Stimulated activated effector memory CD8-positive, alpha-beta T cell treated with anti-CD3 and anti-CD28 coated beads, Interleukin-12 subunit alpha, Interleukin-12 subunit beta, amount 100 ng/mL, for 72 hours (primary cell): ENCODE results near the gene CDH15.

Source experiments
- ATAC-seq: fragments of 150-1000 bp; cut with Tn5 transposase; 2 replicates; pipeline ENCODE4 v1.10.0; 2021
- DNase-seq, 2 donors: peaks; one replicate each; pipeline ENCODE4 v3.0.0; 2021 to 2022; ENCODE audit warnings: low spot score in 2 of 2
- H3K27ac Mint-ChIP-seq: one replicate; pipeline ENCODE4 v1.8.0; 2022; ENCODE audit warnings: mild to moderate bottlenecking, mixed read lengths
- H3K36me3 Mint-ChIP-seq: one replicate; pipeline ENCODE4 v1.8.0; 2022; ENCODE audit warnings: mild to moderate bottlenecking, mixed read lengths
- H3K4me1 Mint-ChIP-seq: one replicate; pipeline ENCODE4 v1.8.0; 2022; ENCODE audit warnings: mixed read lengths
- H3K4me3 Mint-ChIP-seq: one replicate; pipeline ENCODE4 v1.8.0; 2022; ENCODE audit warnings: mild to moderate bottlenecking, mixed read lengths
- H3K9me3 Mint-ChIP-seq: one replicate; pipeline ENCODE4 v1.8.0; 2022; ENCODE audit warnings: mixed read lengths

The CDH15 gene

DNA sequence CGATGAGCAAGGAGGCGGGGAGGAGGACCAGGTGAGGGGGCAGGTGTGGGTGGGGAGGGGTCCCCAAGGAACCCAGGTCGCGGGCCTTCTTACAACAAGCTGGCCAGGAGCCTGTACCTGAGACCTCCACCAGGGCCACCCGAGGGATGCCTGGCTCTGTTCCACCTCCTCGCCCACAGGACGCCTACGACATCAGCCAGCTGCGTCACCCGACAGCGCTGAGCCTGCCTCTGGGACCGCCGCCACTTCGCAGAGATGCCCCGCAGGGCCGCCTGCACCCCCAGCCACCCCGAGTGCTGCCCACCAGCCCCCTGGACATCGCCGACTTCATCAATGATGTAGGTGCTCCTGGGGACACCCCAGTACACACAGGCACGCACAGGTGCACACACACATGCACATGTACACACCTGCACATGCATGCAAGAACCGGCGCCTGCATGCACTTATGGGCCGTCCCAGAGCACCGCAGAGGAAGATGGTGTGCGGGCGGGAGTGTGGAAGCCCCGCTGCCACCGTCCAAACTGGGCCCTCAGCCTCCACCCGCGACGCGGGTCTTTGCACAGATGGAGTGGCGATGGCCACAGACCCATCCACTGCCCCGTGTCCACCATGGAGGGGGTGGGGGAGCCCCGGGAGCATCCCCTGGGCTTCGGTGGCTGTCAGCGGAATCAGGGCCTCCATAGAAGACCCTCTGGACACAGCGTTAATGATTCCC lies 22.2 kb downstream of the CDH15 start:
- DNase-seq (no peak), ATAC-seq (no peak)
- H3K27ac Mint-ChIP-seq: no peak overlapping the region
- no peak overlapping the region for H3K4me3 Mint-ChIP-seq
- H3K36me3 Mint-ChIP-seq: no peaks in the 10 kb centered on the region
- no peaks in the 10 kb centered on the region for H3K9me3 Mint-ChIP-seq
- H3K4me1 Mint-ChIP-seq: no peaks in the 10 kb centered on the region

DNA sequence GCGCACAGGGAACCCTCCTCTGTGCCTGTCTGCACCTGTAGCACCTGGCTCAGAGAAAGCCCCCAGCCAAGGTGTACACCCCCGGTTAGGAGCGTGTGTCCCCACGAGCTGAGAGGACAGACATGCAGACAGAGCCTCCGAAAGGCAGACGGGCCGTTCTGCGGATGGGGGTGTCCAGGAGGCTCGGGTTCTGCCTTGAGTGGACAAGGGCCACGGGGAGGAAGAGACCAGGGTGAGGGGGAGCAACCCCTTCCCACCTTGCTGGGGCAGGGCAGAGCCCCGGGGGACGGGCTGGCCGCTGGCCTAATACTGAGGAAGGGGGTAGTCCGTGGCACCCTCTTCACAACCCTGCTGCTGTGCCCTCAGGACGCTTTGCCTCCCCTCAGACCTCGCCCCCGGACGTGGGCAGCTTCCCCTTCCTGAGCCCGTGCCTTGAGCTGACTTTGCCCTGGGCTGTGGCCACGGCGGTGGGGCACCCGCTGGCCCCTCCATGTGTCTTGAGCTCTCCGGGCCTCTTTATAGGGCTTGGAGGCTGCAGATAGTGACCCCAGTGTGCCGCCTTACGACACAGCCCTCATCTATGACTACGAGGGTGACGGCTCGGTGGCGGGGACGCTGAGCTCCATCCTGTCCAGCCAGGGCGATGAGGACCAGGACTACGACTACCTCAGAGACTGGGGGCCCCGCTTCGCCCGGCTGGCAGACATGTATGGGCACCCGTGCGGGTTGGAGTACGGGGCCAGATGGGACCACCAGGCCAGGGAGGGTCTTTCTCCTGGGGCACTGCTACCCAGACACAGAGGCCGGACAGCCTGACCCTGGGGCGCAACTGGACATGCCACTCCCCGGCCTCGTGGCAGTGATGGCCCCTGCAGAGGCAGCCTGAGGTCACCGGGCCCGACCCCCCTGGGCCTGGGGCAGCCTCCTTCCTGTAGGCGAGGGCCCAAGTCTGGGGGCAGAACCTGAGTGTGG lies 23.1 kb downstream of the CDH15 start:
- Mint-ChIP-seq H3K36me3 (no peaks in the 10 kb centered on the region), H3K4me1 (no peaks in the 10 kb centered on the region), H3K9me3 (no peaks in the 10 kb centered on the region), H3K27ac (no peak overlapping the region), H3K4me3 (no peak overlapping the region)
- DNase-seq (peak in 1 of 2 donors; percentile 49), ATAC-seq (no peak)

DNA sequence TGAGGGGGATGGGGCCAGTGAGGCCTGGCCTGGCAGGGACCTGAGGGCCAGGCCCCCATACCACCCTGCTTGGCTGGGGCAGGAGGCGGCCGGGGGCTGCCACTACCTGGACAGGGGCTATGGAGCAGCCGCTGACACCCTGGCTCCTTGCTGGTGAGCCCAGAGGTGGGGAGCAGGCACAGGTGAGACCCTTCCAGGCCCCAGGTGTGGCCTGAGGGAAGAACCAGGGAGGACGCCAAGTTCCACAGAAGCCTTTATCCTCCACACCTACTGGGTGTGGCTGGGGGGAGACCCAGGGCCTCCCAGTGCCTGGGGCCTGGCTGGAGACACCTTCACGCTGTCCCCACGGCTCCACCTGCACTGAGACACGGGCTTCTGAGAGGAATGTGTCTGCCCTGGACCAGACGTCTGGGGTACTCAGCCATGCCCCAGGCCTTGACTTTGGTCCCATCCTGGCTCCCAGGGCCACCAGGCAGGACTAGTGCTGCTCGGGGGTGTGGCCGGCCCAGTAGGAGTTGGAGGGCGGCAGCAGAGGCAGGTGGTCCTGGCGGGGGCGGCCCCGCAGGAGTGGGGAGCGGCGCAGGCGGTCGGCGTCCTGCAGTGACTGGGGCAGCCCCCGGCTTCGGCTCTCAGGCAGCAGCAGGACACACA lies 24.1 kb downstream of the CDH15 start:
- ATAC-seq (no peak), DNase-seq (peak in 1 of 2 donors; percentile 49)
- Mint-ChIP-seq H3K27ac (no peak overlapping the region), H3K9me3 (no peaks in the 10 kb centered on the region), H3K4me1 (no peaks in the 10 kb centered on the region), H3K4me3 (no peak overlapping the region), H3K36me3 (no peaks in the 10 kb centered on the region)

DNA sequence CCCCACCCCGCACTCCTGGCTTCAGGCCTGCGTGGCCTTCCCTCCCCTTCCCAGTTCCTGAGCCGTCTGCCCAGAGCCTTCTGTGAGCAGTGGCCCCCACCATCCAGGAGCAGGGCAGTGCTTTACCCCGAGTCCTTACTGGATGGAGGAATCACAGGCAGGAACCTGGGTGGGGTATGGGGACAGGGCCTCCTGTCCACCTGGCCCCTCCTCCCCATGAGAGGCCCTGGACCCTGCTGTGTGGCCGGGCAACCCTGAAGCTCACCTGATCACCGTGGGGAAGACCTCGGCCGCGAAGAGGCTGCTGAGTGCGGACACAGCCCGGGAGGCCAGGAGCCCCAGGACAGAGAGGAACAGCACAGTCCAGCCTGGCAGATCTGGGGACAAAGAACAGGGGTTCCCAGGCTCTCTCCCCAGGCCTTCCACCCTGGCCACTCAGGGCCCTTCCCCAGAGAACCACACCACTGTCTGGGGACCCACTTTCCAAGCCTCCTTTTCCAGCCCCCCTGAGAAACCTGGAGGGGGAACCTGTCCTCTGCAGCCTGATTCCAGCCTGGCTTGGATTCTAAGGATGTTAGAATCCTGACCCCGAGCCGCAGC lies 25.6 kb downstream of the CDH15 start:
- DNase-seq (no peak), ATAC-seq (no peak)
- Mint-ChIP-seq H3K36me3 (no peaks in the 10 kb centered on the region), H3K9me3 (no peaks in the 10 kb centered on the region), H3K4me3 (no peak overlapping the region), H3K4me1 (no peaks in the 10 kb centered on the region), H3K27ac (no peak overlapping the region)

DNA sequence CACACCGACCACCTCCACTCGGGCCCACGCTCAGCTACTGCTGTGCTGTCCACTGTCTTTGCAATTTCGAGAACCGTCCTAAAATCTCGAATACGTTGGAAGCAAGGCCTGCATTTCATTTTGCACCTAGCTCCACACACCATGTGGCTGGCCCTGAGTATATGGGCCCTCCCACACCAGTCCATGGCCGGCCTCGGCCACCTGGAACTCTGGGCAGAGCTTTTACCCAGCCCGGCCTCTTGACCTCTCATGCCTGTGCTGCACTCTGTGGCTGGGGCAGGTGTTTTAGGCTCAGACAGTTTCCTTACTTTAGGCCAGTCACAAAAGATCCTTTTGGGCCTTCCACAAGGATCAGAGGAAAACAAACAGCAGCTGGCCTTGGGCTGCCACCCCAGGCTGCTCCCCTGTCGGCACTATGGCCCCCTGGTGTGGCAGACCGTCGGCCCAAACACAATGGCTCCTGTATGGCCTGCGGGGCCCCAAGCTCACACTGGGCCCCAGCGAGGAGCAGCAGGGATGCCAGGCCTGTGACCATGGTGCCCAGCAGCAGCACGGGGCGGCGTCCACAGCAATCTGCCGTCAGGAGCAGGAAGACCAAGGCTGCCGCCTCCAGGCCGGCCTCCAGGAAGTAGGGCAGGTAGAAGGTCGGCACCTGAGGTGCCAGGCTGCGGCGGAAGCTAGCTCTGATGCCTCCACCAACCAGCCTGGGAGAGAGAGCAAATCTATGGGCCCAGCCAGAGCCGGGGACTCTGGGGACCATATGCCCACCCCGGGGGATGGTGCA lies 26.3 kb downstream of the CDH15 start:
- Mint-ChIP-seq H3K9me3 (no peaks in the 10 kb centered on the region), H3K36me3 (no peaks in the 10 kb centered on the region), H3K4me1 (peaks cover 4% of the 10 kb centered on the region), H3K4me3 (no peak overlapping the region), H3K27ac (no peak overlapping the region)
- no peak for ATAC-seq
- no peak for DNase-seq

DNA sequence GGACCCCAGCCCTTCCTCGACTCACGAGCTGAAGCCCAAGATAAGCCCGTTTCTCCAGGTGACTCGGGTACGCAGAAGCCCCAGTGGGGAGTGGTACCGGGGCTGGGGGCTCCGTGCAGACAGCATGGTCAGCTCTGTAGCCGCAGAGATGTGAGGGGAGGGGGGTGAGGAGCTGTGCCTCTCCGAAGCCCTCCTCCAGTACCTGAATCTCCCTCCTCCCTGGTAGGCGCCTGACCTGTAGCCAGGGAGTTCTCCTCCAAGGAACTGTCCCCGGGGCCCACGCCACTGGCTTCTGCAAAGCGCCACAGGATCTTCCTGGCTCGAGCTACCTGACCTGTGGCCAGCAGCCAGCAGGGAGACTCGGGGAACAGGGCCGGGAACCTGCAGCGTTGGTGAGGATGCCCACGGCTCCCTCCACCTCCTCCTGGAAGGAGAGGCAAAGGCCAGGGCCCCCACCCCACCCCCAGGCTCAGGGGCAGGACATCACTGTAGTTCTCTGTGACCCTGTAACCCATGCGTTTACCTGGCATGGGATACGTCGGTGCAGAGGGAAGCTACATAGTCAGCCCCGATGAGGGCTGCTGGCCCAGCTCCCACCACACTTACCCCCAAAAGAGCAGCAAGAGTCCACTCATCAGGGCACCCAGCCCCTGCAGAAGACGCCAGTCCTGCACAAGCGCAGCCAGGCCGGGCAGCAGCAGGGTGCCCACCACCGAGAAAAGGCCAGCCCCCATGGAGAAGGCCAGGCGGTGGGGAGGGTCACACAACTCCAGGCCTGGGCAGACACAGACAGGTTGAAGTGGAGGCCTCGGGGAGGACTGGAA lies 27.1 kb downstream of the CDH15 start:
- H3K36me3 Mint-ChIP-seq: no peaks in the 10 kb centered on the region
- no peaks in the 10 kb centered on the region for H3K9me3 Mint-ChIP-seq
- no peak for DNase-seq
- peaks cover 10% of the 10 kb centered on the region for H3K4me1 Mint-ChIP-seq
- no peak for ATAC-seq
- no peak overlapping the region for H3K4me3 Mint-ChIP-seq
- no peak overlapping the region for H3K27ac Mint-ChIP-seq

DNA sequence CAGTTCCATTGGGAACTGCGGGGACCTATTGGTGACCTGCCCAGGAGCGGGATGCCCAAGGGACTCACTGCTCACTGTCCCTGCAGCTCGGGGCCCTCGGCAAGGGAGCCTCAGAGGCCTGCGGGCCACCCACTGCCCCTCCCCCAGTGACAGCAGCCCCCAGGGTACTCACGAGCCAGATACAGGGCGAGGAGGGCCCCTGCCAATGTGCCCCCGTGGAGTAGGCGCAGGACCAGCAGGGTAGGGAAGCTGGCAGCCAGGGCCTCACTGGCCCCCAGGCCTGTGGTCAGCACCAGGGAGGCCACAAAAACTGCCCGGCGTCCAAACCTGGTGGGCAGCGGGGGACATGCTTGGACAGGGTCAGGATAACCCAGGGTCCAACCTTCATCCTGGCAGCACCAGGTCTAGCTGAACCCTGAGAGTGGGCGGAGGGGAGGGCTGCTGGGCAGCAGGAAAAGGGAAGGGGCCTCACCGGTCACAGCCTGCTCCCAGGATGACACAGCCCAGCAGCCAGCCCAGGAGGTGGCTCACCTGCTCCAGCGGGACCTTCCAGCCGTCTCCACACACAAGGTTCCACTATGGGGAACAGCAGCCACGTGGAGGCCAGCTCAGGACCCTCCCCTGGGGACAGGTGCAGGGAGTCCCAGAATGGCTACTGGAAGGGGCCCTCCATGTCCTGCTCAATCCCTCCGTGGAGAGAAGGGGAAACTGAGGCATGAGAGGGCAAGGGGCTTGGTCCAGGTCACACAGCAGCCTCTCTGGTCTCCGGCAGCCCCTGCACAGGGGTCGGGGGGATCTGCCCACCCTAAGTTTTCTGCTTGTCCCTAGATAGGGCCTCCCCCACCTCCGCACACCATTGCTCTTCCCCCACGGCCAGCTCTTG lies 27.9 kb downstream of the CDH15 start:
- no peak for DNase-seq
- H3K36me3 Mint-ChIP-seq: no peaks in the 10 kb centered on the region
- H3K9me3 Mint-ChIP-seq: no peaks in the 10 kb centered on the region
- H3K4me1 Mint-ChIP-seq: peaks cover 10% of the 10 kb centered on the region
- no peak for ATAC-seq
- H3K4me3 Mint-ChIP-seq: no peak overlapping the region
- H3K27ac Mint-ChIP-seq: no peak overlapping the region

DNA sequence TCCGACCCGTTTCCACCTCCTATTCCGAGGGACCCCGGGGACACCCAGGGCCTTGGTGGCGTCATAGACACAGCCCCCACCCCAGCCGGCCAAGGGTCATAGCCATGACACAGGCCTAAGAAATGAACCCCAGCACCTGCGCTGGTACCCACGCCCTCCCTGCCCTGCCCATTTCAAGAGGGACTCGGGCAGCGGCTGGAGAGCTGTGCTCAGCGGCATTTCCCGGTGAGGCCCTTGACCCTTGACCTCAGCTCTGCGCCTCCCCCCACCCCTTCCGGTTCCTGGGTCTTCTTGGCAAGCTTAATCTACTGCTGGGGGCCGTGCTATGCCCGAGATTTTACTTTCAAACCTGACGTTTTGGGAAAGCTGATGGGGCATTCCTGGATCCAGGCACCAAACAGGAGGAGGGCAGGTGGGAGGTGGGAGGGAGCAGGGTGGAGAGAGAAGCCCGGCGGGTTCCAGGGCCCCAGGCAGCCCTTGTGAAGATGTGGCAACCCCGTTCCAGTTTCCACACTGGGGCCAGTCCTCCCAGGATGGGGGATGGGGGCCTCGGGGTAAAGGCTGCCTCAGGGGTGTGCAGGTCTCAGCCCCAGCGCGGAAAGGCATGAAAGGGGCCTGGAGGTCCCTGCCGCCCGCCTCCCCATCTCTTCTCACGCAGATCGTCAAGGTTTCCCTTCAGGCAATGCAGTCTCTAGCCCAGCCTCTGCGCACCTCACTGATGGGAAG lies 28.7 kb downstream of the CDH15 start, which contains the start of gene SLC22A31:
Gene SLC22A31, minus strand, starts transcription at position 414 of the 726 bp plus-strand sequence. Its CDS starts 36 bp downstream, at position 378.
- H3K4me3 Mint-ChIP-seq: no peak within 1 kb of the TSS
- DNase-seq: no peak
- ATAC-seq: no peak
- H3K36me3 Mint-ChIP-seq: no peaks in the 10 kb centered on the region
- no peak within 1 kb of the TSS for H3K27ac Mint-ChIP-seq
- peaks cover 10% of the 10 kb centered on the region for H3K4me1 Mint-ChIP-seq
- no peaks in the 10 kb centered on the region for H3K9me3 Mint-ChIP-seq

DNA sequence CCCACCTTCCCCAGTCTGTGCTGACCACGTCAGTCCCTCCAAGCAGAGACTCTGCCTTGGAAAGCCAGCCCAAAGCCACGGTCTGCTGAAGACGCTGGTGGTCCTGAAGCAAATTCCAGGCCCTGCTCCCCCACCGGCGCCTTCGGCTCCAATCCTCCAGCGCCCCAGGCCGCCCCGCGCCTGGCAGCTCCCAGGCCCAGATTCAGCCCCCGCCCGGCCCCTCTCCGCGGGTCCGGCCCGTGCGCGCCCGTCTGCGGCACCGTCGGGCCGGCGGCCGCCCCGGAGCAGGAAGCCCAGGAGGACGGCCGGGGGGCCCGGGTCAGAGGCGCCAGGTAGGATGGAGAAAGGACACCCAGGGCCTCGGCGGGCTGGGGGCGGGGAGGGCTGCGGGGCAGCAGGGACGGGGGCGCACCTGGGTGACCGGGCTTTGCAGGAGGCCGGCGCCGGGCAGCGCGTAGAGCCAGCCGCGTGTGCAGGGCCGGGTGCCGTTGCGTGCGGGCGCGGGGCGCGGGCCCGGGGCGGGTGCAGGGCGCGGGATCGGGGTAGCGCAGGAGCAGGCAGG lies 29.4 kb downstream of the CDH15 start:
- Mint-ChIP-seq H3K4me3 (no peak overlapping the region), H3K36me3 (no peaks in the 10 kb centered on the region)
- no peak for DNase-seq

DNA sequence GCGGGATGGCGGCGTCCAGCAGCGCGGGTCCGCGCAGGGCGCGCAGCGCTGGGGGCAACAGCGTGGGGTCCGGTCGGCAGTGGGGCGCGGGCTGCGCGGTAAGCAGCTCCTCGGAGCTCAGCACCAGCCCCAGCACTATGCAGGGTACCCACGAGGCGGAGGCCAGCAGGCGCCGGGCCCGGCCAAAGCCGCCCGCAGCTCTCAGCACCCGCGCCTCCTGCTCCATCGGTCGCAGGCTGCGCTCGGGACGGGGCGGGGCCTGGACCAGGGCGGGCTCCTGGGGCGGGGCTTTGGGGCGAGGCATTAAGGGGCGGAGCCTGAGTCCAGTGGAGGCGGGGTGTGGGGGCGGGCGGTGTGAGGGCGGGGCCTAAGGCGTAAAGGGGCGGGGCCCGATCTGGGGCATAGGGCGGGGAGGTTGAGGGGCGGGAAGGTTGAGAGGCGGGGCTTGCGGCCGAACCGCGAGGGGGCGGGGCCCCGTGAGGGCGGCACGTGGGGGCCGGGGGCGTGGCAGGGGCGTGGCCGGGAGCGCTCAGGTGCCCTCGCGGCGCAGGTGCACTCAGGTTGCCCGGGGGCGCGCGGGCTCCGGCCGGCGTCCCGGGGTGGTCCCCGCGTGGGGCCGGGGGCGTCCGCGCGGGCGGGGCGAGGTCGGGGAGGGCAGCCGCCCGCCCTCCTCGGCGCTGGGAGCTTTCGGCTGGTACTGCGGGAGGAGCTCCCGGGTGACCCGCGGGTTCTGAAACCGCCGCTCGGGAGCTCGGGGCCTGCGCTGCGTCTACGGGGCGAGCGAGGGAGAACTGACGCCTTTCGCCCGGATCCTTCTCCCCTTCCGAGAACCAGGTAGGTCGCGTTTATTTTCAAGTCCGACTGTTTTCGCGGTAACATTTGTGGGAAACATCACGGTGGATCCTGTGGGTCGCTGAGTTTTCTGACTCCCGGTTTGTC lies 30.2 kb downstream of the CDH15 start:
- Mint-ChIP-seq H3K9me3 (no peaks in the 10 kb centered on the region), H3K4me3 (peak overlapping the region; percentile 42), H3K27ac (no peak overlapping the region), H3K36me3 (no peaks in the 10 kb centered on the region), H3K4me1 (peaks cover 10% of the 10 kb centered on the region)
- ATAC-seq (peak; percentile 75), DNase-seq (peak in 1 of 2 donors; percentile 65)

More for the DNA sequence above, 29.4 kb downstream of the CDH15 start:
- Mint-ChIP-seq H3K4me1 (peaks cover 10% of the 10 kb centered on the region), H3K9me3 (no peaks in the 10 kb centered on the region), H3K27ac (no peak overlapping the region)
- no peak for ATAC-seq

DNA sequence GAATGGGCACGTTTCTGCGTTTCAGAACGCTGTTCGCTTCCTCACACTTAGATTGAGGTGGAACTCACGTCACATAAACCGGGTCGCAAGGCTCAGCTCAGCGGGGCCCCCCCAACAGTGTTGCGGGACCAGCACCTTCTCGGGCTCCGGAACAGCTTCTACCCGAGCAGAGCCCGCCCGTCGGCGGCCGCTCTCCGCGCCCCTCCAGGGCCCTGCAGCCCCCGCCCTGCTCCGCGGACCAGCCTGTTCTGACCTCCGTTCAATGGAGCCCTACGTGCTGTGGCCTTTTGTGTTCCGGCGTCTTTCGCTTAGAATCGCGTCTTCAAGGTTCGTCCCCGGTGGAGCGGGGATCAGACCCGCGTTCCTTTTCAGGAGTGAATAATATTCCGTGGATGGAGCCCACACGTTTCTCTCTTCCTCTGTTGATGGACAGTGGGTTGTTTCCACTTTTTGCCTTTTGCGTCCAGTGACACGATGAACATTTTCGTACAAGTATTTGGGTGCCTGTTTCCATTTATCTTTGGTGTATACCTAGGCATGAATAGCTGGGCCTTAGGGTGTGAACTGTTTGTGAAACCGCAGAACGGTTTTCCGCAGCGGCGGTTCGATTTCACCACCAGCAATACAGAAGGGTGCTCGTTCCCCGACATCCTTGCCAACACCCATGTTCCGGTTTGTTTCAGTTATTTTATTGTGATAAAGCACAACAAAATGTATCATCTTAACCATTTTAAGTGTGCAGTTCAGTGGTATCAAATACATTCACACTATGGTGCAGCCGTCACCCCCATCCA lies 31.1 kb downstream of the CDH15 start:
- Mint-ChIP-seq H3K4me1 (peaks cover 10% of the 10 kb centered on the region), H3K36me3 (no peaks in the 10 kb centered on the region), H3K9me3 (no peaks in the 10 kb centered on the region), H3K4me3 (peak overlapping the region; percentile 42), H3K27ac (no peak overlapping the region)
- DNase-seq: no peak
- ATAC-seq: no peak
